ES-I3 (cell line): Measurements from ENCODE around the gene NLRP2B.
"Not testable (repeated sequence)": the region's sequence is repeated elsewhere in the genome, so short reads cannot be mapped to it uniquely, and the experiment has no call there.

Source experiments
- H3K36me3 ChIP-seq: 2 replicates; pipeline ENCODE4 v1.6.1; 2013; ENCODE audit warnings: mild to moderate bottlenecking, low read length, control low read depth, moderate library complexity; ENCODE audit not compliant: insufficient read depth
- H3K4me1 ChIP-seq: 2 replicates; pipeline ENCODE4 v1.6.1; 2013; ENCODE audit warnings: mild to moderate bottlenecking, control low read depth, low read length; ENCODE audit not compliant: insufficient read depth
- H3K9ac ChIP-seq: 2 replicates; pipeline ENCODE4 v1.6.1; 2013; ENCODE audit warnings: low read depth, mild to moderate bottlenecking, low read length, moderate library complexity
- H3K9me3 ChIP-seq: 2 replicates; pipeline ENCODE4 v1.6.1; 2013; ENCODE audit warnings: mild to moderate bottlenecking, low read length, moderate library complexity; ENCODE audit not compliant: control insufficient read depth, insufficient read depth

NLRP2B gene

GRCh38 chrX:57641338-57641737, 38.7 kb downstream of the NLRP2B start:
- H3K36me3 ChIP-seq, result no peaks in the 10 kb centered on the region
- H3K4me1 ChIP-seq, result no peaks in the 10 kb centered on the region
- no peaks in the 10 kb centered on the region for H3K9me3 ChIP-seq
- no peak overlapping the region for H3K9ac ChIP-seq

DNA sequence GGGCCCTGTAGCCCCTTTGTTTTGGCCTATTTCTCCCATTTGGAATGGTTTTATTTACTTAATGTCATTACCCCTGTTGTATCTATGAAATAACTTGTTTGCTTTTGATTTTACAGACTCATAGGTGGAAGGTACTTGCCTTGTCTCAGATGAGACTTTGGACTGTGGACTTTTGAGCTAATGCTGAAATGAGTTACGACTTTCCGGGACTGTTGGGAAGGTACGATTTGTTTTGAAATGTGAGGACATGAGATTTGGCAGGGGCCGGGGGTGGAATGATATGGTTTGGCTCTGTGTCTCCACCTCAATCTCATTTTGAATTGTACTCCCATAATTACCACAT, 39.4 kb downstream of the NLRP2B start:
- H3K9me3 ChIP-seq, result no peaks in the 10 kb centered on the region
- no peaks in the 10 kb centered on the region for H3K4me1 ChIP-seq
- no peaks in the 10 kb centered on the region for H3K36me3 ChIP-seq
- H3K9ac ChIP-seq, result no peak overlapping the region

DNA sequence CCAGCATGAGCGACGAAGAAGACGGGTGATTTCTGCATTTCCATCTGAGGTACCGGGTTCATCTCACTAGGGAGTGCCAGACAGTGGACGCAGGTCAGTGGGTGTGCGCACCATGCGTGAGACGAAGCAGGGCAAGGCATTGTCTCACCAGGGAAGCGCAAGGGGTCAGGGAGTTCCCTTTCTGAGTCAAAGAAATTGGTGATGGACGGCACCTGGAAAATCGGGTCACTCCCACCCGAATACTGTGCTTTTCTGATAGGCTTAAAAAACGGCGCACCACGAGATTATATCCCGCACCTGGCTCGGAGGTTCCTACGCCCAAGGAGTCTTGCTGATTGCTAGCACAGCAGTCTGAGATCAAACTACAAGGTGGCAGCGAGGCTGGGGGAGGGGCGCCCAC, 50.6 kb downstream of the NLRP2B start:
- H3K9ac ChIP-seq, H3K4me1 ChIP-seq, H3K9me3 ChIP-seq, H3K36me3 ChIP-seq: not testable (repeated sequence)
